ENCODE measurements around the gene SIRPD. TPM values are rescaled to one million over a fixed set of nuclear protein-coding genes. Genes with fewer than 3 reads are reported as not detected.

Gene SIRPD
- not detected in 2 replicates for total RNA-seq

DNA sequence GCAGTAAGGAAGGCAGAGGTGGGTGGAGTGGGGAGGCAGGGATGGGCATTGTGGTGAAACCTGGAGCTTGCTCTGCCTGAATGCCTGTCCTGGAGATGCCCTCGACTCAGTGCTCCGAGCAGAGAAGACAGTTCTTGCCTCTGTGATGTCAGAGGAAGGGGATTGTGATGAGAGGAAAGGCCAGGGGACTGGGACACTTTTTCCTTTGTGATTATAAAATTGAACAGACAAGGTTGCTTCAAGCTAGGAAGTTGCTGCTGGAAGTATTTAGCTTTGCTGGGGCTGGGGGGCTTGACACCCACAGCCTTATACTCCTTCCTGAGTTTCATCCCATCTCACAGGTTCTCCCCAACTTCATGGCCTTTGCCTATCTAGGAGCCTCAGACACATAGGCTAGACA, at the start of gene SIRPD:
Gene SIRPD (minus strand): TSS at position 101 of the 400 bp plus-strand sequence. CDS start 52 bp downstream, at position 49.

DNA sequence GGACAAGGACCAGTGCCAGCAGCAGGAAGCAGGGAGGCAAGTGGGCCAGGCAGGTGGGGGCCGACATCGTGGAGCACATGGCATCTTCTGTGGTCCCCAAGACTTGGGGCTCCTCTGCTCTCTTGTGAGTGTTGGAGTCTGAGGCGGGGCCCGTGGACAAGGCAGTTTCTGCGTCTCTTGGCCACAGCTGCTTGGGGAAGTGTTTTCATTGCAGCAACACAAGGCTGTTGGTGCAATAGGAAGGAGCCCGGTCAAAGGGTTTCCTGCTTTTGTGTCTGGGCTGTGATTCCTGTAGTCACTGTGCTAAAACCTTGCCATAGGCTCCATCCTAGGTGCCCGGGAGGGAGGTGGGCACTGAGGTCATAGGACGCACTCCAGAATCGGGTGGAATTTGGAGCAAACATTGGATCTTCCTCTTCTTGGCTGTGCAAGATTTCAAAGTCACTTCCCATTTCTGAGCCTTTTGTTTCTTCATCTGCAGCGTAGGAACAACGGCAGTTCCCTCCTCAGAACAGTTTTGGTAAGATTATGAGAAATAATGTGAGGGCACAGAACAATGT, 66.1 kb downstream of the SIRPD start, which contains the start of gene SIRPB2:
Gene SIRPB2 (minus strand): TSS at position 140 of the 560 bp plus-strand sequence. CDS start 61 bp downstream, at position 79.

Small RNA genes lying within 50 kb of the gene (small RNA-seq; reads per million reads assigned to genes)
- not detected for gene RNU6-917P

Other genes with a start within 250 kb of the SIRPD start
- gene SDCBP2, start 228.6 kb downstream of the SIRPD start, total RNA-seq, result 1.7 TPM in 2 replicates
- gene FKBP1A, start 164.7 kb downstream of the SIRPD start, total RNA-seq, result 137 and 138 TPM in 2 replicates
- gene NSFL1C, start 90.9 kb downstream of the SIRPD start, total RNA-seq, result 36.2 TPM in 2 replicates
- not detected in 2 replicates for gene SIRPB2, start 66.3 kb downstream of the SIRPD start, total RNA-seq
- gene SIRPB1, start 62.3 kb upstream of the SIRPD start, total RNA-seq, result not detected in 2 replicates
- not detected in 2 replicates for gene SIRPG, start 100.1 kb upstream of the SIRPD start, total RNA-seq

Measured in articular chondrocyte of knee joint (primary cell).